Measurements from ENCODE around the gene MRPL41.
"Not testable (repeated sequence)": the region's sequence is repeated elsewhere in the genome, so short reads cannot be mapped to it uniquely, and the experiment has no call there.

MRPL41 gene

DNA sequence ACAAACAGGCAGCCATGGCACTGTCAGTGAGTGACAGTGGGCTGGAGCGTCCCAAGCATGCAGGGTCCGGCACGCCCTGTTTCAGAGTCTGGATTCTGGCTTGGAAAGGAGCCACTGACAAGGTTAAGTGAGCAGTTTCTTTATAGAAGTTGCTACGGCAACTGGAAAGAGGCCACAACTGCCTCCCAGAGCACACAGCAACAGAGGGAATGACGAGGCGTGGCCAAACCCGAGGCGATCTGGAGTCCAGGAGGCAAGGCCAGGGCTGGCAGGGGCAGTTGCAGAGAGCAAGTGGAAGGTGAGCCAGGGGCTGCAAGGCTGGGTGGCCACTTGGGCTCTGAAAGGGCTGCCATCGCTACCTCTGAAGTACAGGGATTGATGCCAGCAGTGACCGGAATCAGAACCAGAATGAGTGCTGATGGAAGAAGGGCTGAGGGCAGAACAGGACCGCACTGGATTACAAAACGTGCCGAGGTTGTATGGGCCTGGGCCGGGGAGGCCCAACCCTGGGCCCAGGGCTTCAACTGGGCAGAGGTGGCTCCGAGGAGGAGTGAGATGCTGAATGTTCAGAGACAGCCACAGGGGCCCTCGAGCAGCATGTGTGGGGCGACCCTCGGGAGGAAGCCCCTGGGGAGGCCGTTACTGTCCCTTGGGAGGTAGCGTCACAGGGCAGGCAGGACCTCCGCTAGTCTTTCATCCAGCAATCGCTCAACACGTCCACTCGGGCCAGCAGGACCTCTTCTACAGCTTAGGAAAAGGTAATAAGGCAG, 4.6 kb downstream of the MRPL41 start:
- H3K9me3 ChIP-seq (ENCODE audit: low read length) = no peaks in the 10 kb centered on the region
- peaks cover 5% of the 10 kb centered on the region for H3K4me1 ChIP-seq (ENCODE audit: insufficient read depth, low read length)
- no peak overlapping the region for H3K27ac ChIP-seq (ENCODE audit: low read depth, low read length)
- no peak overlapping the region for H3K9ac ChIP-seq (ENCODE audit: low read length)
- no peaks in the 10 kb centered on the region for H3K27me3 ChIP-seq (ENCODE audit: control insufficient read depth in 1 of 2, insufficient read depth in 2 of 2, low read length in 2 of 2)
- peaks cover 31% of the 10 kb centered on the region for H3K36me3 ChIP-seq (ENCODE audit: insufficient read depth, low read length)
- H3K4me3 ChIP-seq (ENCODE audit: low read depth in 1 of 2, low read length in 2 of 2) = no peak overlapping the region

DNA sequence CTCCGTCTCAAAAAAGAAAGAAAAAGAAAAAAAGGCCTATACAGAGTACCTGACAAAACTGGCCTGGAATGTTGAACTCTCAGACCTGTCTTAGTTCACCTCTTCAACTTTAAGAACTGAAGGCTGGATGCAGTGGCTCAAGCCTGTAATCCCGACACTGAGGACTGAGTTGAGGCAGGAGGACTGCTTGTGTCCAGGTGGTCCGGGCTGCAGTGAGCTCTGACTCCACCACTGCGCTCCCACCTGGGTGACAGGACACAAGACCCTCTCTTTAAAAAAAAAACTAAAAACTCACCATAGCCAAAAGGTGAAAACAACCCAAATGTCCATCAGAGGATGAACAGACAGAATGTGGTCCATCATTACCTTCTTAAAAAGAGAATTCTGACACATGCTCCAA, 6.4 kb downstream of the MRPL41 start:
- Histone ChIP-seq H3K4me3 (ENCODE audit: low read depth in 1 of 2, low read length in 2 of 2) (no peak overlapping the region), H3K4me1 (ENCODE audit: insufficient read depth, low read length) (peaks cover 5% of the 10 kb centered on the region), H3K9me3 (ENCODE audit: low read length) (no peaks in the 10 kb centered on the region), H3K27me3 (ENCODE audit: control insufficient read depth in 1 of 2, insufficient read depth in 2 of 2, low read length in 2 of 2) (no peaks in the 10 kb centered on the region), H3K27ac (ENCODE audit: low read depth, low read length) (no peak overlapping the region), H3K9ac (ENCODE audit: low read length) (no peak overlapping the region), H3K36me3 (ENCODE audit: insufficient read depth, low read length) (peaks cover 48% of the 10 kb centered on the region)

DNA sequence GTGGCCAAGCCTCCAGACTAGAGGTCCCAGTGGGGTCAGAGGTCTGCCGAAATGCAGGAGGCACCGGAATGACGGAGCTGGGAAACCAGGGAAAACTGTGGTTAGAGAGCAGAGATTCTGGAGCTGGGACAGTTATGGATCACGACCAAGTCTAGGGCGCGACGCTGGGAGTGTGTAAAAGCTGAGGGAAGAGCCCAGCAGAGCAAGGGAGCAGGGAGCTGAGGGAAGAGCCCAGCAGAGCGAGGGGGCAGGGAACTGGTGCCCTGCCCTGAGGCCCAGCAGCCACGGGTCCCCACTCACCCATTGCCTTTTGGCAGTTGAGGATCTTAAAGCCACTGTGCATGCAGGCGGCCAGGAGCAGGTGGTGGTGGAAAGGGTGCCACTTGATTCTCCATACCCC, 12.5 kb downstream of the MRPL41 start:
- no peak overlapping the region for H3K4me3 ChIP-seq (ENCODE audit: low read depth in 1 of 2, low read length in 2 of 2)
- no peak overlapping the region for H3K27ac ChIP-seq (ENCODE audit: low read depth, low read length)
- H3K27me3 ChIP-seq (ENCODE audit: control insufficient read depth in 1 of 2, insufficient read depth in 2 of 2, low read length in 2 of 2) = no peaks in the 10 kb centered on the region
- H3K36me3 ChIP-seq (ENCODE audit: insufficient read depth, low read length) = peaks cover 43% of the 10 kb centered on the region
- no peak overlapping the region for H3K9ac ChIP-seq (ENCODE audit: low read length)
- H3K4me1 ChIP-seq (ENCODE audit: insufficient read depth, low read length) = no peaks in the 10 kb centered on the region
- H3K9me3 ChIP-seq (ENCODE audit: low read length) = no peaks in the 10 kb centered on the region

DNA sequence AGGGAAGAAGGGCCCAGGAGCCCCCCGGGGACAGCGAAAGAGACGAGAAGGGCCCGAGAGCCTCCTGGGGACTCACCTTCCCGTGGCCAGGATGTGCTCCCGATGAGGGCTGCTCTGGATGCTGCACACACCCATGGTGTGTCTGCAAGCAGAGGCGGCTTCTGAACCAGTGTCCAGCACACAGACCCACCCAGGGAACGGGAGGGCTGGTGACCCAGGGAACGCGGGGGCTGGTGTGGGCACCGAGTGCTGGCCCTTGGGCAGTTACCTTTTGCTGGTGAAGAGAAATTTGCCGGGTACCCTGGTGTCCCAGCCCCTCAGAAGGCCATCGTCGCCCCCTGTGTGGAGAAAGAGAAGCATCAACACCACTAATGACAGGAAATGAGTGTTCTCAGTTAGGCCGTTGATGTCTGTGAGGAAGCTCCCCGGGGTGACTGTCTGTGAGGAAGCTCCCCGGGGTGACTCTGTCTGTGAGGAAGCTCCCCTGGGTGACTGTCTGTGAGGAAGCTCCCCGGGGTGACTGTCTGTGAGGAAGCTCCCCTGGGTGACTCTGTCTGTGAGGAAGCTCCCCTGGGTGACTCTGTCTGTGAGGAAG, 13.2 kb downstream of the MRPL41 start:
- Histone ChIP-seq H3K4me3 (ENCODE audit: low read depth in 1 of 2, low read length in 2 of 2) (no peak overlapping the region), H3K27ac (ENCODE audit: low read depth, low read length) (no peak overlapping the region), H3K27me3 (ENCODE audit: control insufficient read depth in 1 of 2, insufficient read depth in 2 of 2, low read length in 2 of 2) (no peaks in the 10 kb centered on the region), H3K9ac (ENCODE audit: low read length) (no peak overlapping the region), H3K36me3 (ENCODE audit: insufficient read depth, low read length) (peaks cover 43% of the 10 kb centered on the region), H3K9me3 (ENCODE audit: low read length) (no peaks in the 10 kb centered on the region), H3K4me1 (ENCODE audit: insufficient read depth, low read length) (no peaks in the 10 kb centered on the region)

DNA sequence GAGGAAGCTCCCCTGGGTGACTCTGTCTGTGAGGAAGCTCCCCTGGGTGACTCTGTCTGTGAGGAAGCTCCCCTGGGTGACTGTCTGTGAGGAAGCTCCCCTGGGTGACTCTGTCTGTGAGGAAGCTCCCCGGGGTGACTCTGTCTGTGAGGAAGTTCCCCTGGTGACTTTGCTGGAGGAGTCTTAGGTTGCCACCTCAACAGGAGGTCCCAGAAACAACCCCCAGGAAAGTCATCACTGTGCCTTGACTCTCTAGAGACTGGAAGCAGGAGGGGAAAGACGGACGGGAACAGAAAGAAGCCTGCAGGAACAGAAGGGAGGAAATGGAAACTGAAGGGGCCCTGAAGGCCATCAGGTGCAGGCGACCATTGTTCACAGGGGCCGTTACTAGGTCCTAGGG, 16.8 kb downstream of the MRPL41 start:
- H3K27ac ChIP-seq (ENCODE audit: low read depth, low read length); H3K27me3 ChIP-seq (ENCODE audit: control insufficient read depth in 1 of 2, insufficient read depth in 2 of 2, low read length in 2 of 2); H3K4me1 ChIP-seq (ENCODE audit: insufficient read depth, low read length); H3K9ac ChIP-seq (ENCODE audit: low read length); H3K4me3 ChIP-seq (ENCODE audit: low read depth in 1 of 2, low read length in 2 of 2); H3K9me3 ChIP-seq (ENCODE audit: low read length): not testable (repeated sequence)
- H3K36me3 ChIP-seq (ENCODE audit: insufficient read depth, low read length) = peaks cover 37% of the 10 kb centered on the region

DNA sequence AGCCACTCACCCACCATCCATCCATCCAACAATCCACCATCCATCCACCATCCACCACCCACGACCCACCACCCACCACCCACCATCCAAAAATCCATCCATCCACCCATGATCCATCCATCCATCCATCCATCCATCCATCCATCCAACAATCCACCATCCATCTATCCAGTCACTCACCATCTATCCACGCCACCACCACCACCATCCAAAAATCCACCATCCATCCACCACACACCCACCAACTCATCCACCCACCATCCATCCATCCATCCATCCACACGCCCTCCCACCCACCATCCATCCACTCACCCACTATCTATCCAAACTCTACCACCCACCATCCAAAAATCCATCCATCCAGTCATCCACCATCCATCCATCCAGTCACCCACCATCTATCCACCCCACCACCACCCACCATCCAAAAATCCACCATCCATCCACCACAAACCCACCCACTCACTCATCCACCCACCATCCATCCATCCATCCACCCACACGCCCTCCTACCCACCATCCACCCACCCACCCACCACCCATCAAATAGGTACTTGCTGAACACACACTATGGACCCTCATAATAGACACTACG, 18.0 kb downstream of the MRPL41 start:
- Histone ChIP-seq H3K9me3 (ENCODE audit: low read length) (no peaks in the 10 kb centered on the region), H3K4me3 (ENCODE audit: low read depth in 1 of 2, low read length in 2 of 2) (no peak overlapping the region), H3K4me1 (ENCODE audit: insufficient read depth, low read length) (no peaks in the 10 kb centered on the region), H3K27me3 (ENCODE audit: control insufficient read depth in 1 of 2, insufficient read depth in 2 of 2, low read length in 2 of 2) (no peaks in the 10 kb centered on the region), H3K36me3 (ENCODE audit: insufficient read depth, low read length) (peaks cover 32% of the 10 kb centered on the region), H3K27ac (ENCODE audit: low read depth, low read length) (no peak overlapping the region), H3K9ac (ENCODE audit: low read length) (no peak overlapping the region)

DNA sequence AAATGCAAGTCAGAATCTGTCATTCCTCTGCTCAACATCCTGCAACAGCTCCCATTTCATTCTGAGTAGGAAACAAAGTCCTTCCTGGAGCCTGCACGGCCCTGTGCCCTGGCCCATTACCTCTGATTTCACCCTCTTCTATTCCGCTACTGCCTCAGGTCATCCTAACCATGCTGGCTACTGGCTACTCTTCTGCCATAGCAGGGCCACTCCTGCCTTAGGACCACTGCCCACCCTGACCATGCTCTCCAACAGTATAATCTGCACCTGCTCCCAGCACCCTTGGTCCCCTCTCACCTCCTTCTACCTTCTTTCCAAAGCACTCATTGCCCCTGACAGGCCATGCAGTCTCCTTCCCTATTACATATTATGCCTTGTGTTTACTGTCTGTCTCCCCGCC, 18.9 kb downstream of the MRPL41 start:
- Histone ChIP-seq H3K4me3 (ENCODE audit: low read depth in 1 of 2, low read length in 2 of 2) (no peak overlapping the region), H3K9ac (ENCODE audit: low read length) (no peak overlapping the region), H3K9me3 (ENCODE audit: low read length) (no peaks in the 10 kb centered on the region), H3K27ac (ENCODE audit: low read depth, low read length) (no peak overlapping the region), H3K27me3 (ENCODE audit: control insufficient read depth in 1 of 2, insufficient read depth in 2 of 2, low read length in 2 of 2) (no peaks in the 10 kb centered on the region), H3K4me1 (ENCODE audit: insufficient read depth, low read length) (peaks cover under 1% of the 10 kb centered on the region), H3K36me3 (ENCODE audit: insufficient read depth, low read length) (peaks cover 38% of the 10 kb centered on the region)

DNA sequence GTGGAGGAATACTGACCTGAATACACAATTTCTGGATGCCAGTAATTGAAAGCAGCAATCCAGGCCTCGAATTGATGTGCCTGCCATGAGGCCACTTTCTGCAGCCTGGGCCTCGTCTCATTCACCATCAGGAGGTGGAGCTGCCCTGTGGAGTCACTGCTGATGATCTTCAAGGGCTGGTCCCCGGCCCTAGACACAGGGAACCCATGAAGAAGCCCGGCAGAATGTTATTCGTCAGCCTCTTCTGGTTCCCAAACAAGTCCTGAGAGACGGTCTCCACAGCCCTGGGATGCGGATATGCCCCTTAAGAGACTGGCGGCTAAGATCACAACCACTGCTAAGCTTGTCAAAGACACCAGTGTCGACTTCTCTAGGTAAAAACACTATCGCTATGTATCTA, 22.5 kb downstream of the MRPL41 start:
- Histone ChIP-seq H3K9me3 (ENCODE audit: low read length) (no peaks in the 10 kb centered on the region), H3K27ac (ENCODE audit: low read depth, low read length) (no peak overlapping the region), H3K4me1 (ENCODE audit: insufficient read depth, low read length) (peaks cover 21% of the 10 kb centered on the region), H3K4me3 (ENCODE audit: low read depth in 1 of 2, low read length in 2 of 2) (no peak overlapping the region), H3K36me3 (ENCODE audit: insufficient read depth, low read length) (peaks cover 39% of the 10 kb centered on the region), H3K27me3 (ENCODE audit: control insufficient read depth in 1 of 2, insufficient read depth in 2 of 2, low read length in 2 of 2) (no peaks in the 10 kb centered on the region), H3K9ac (ENCODE audit: low read length) (no peak overlapping the region)

DNA sequence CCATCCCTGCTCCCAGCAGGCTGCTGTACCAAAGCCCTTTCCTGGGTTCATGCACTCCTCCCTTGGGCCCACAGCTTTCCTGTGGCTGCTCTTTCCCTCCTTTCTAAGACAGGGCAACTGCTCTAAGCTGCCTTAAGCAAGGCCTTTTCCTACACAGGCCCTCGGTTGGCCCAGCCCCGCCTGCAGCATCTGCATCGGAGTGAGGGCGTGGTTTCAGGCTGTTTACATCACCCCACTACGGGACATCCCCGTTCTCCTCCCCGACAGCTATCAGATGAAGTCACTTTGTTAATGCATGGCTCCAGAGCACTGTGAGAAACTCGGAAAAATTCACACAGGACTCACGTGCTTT, 23.7 kb downstream of the MRPL41 start:
- no peak overlapping the region for H3K9ac ChIP-seq (ENCODE audit: low read length)
- no peaks in the 10 kb centered on the region for H3K27me3 ChIP-seq (ENCODE audit: control insufficient read depth in 1 of 2, insufficient read depth in 2 of 2, low read length in 2 of 2)
- H3K27ac ChIP-seq (ENCODE audit: low read depth, low read length) = no peak overlapping the region
- H3K4me1 ChIP-seq (ENCODE audit: insufficient read depth, low read length) = peaks cover 21% of the 10 kb centered on the region
- H3K4me3 ChIP-seq (ENCODE audit: low read depth in 1 of 2, low read length in 2 of 2) = no peak overlapping the region
- H3K9me3 ChIP-seq (ENCODE audit: low read length) = no peaks in the 10 kb centered on the region
- H3K36me3 ChIP-seq (ENCODE audit: insufficient read depth, low read length) = peaks cover 38% of the 10 kb centered on the region

DNA sequence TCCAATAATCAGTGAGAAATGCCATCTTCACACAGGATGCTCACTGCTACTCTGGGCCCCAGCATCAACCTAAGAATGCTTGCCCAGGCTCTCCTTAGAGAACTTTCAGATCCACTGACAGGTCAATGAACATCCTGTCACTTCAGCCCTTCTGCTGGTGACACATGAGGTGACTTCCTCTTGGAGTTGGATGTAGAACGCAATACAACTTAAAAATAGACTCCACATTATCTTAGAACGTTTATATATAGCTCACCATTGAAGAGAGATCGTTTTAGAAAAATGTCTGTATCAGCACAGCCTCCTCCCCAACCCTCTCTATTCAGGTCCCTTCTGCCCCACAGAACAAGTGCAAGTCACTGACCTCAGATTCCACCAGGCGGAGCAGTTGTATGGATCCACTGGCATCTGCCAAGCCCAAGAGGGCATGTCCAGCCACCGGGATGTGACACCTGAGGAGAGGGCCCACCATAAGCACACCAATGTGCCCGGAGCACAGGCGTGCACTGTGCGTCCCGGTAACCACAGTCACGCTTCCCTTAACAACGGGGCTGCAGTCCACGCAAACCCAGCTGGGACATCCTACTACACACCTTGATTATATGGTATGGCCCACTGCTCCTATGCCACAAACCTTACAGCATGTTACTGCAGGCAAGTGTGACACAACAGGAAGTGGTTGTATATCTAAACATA, 24.2 kb downstream of the MRPL41 start:
- no peaks in the 10 kb centered on the region for H3K27me3 ChIP-seq (ENCODE audit: control insufficient read depth in 1 of 2, insufficient read depth in 2 of 2, low read length in 2 of 2)
- peaks cover 33% of the 10 kb centered on the region for H3K36me3 ChIP-seq (ENCODE audit: insufficient read depth, low read length)
- H3K4me3 ChIP-seq (ENCODE audit: low read depth in 1 of 2, low read length in 2 of 2) = no peak overlapping the region
- H3K9me3 ChIP-seq (ENCODE audit: low read length) = no peaks in the 10 kb centered on the region
- H3K27ac ChIP-seq (ENCODE audit: low read depth, low read length) = no peak overlapping the region
- no peak overlapping the region for H3K9ac ChIP-seq (ENCODE audit: low read length)
- H3K4me1 ChIP-seq (ENCODE audit: insufficient read depth, low read length) = peaks cover 21% of the 10 kb centered on the region

DNA sequence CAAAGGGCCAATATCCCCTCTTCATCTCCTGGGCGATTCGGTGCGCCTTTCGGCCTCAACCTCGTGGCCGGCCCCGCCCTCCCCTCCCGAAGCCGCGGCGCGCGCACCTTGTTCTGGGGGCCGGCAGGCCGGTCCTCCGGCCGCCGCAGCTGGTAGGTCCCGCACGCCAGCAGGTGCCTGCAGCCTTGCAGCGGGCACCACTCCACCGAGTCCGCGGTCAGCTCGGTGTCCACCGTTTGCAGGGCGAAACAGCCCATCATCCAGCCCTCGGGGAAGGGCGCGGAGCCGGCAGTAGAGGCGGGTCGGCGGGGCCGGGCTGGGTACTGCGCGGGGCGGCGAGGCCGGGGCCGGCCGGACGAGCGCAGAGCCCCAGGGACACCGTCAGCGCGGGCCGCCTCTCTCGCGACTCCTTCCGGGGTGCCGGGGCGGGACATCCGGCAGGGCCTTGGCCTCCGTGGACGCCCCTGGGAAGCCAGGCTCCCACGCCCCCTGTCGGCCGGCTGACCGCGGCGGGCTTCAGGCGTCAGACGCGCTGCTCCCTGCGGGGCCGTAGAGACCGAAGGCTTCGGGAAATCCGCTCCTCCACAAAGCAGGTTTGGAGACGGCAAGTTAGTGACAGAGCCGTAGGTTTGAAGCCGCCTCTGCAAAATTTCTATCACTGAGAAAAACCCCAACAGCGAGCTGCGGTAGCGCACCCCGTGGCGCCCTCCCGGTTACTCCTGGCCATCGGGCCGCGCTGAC, 27.0 kb downstream of the MRPL41 start, which contains the start of gene DPH7:
Gene DPH7, minus strand, starts transcription at position 408 of the 741 bp plus-strand sequence. Its CDS starts 148 bp downstream, at position 260.
- Histone ChIP-seq H3K4me3 (ENCODE audit: low read depth in 1 of 2, low read length in 2 of 2) (peak within 1 kb of the TSS; percentile 73 to 89), H3K4me1 (ENCODE audit: insufficient read depth, low read length) (peaks cover 21% of the 10 kb centered on the region), H3K9ac (ENCODE audit: low read length) (peak within 1 kb of the TSS; percentile 57), H3K27me3 (ENCODE audit: control insufficient read depth in 1 of 2, insufficient read depth in 2 of 2, low read length in 2 of 2) (no peaks in the 10 kb centered on the region), H3K9me3 (ENCODE audit: low read length) (no peaks in the 10 kb centered on the region), H3K27ac (ENCODE audit: low read depth, low read length) (peak within 1 kb of the TSS; percentile 93), H3K36me3 (ENCODE audit: insufficient read depth, low read length) (peaks cover 37% of the 10 kb centered on the region)
